BJ (cell line): ENCODE data around the gene COX14. TPM values are rescaled to one million over a fixed set of nuclear protein-coding genes. Genes with fewer than 3 reads are reported as not detected.

Experiments used
- polyA plus RNA-seq: library from polyadenylated mRNA; depleted of rRNA; stranded (reverse); fragments of >200 nt; gene quantifications from 2 replicates; pipeline ENCODE4 v1.2.3, GENCODE V29; 2011; rRNA removed

COX14 gene
- polyA plus RNA-seq, 1 experiment, result 85.7 TPM

Other genes with a start within 250 kb of the COX14 start
- gene FAIM2, start 208.3 kb upstream of the COX14 start, polyA plus RNA-seq, result 1.4 and 3.6 TPM in 2 replicates
- not detected in 2 replicates for gene AQP2, start 161.5 kb upstream of the COX14 start, polyA plus RNA-seq
- gene AQP5, start 150.4 kb upstream of the COX14 start, polyA plus RNA-seq, result not detected in 2 replicates
- gene AQP6, start 139.3 kb upstream of the COX14 start, polyA plus RNA-seq, result not detected in 2 replicates
- 42.8 and 55.3 TPM in 2 replicates for gene RACGAP1, start 86.7 kb upstream of the COX14 start, polyA plus RNA-seq
- 4.9 and 7.0 TPM in 2 replicates for gene ASIC1, start 54.6 kb upstream of the COX14 start, polyA plus RNA-seq
- 48.9 and 56.0 TPM in 2 replicates for gene SMARCD1, start 26.9 kb upstream of the COX14 start, polyA plus RNA-seq
- gene GPD1, start 8.2 kb upstream of the COX14 start, polyA plus RNA-seq, result 0.31 and 0.47 TPM in 2 replicates
- gene CERS5, start 55.1 kb downstream of the COX14 start, polyA plus RNA-seq, result 68.0 and 100 TPM in 2 replicates
- gene LIMA1, start 171.3 kb downstream of the COX14 start, polyA plus RNA-seq, result 368 and 384 TPM in 2 replicates